GDM1 (cell line): Measurements from ENCODE around the gene KREMEN2.

Experiments
- DNase-seq: peaks from one replicate; lab custom pipeline; 2025; lab: John Stamatoyannopoulos, UW

Gene KREMEN2

DNA sequence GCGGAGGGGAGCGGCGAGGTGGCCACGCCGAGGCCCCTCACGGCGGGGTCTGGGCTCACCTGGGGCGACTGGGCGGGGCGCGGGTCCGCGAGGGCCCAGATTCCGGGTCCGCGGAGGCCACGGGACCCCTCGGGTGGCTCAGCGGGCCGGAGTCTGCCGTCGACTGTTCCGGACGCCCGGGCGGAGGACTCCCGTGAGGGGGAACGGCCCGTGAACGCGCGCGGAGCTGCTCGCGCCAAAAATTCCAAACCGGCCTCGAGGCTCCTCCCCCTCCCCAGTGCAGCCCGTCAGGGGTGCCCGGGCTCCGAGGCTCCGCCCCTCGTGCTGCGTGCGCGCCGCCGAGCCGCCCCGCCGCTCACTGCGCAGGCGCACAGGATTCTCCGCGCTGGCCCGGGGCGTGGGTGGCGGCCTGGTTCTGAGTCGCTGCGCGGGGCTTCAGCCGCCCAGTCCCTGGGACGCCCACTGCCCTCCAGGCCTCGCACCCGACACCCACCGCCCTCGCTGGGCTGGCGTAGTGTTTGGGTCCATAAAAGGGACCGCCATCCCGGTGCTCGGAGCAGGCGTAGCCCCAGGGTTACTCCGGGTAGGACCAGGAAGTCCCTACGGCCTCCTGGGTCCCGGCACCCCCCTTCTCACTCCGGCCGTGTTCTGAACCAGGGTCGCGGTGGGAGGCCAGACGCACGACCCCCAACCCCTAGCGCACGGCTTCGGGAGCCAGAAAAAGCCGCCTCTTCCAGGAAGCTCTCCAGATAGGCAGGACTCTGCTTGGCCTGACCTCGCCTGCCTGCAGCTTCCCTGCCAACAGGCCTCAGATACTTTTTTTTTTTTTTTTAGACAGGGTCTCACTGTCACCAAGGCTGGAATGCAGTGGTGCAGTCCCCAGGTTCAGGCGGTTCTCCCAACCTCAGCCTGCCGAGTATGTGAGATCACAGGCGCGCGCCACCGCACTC is 16.4 kb downstream of the KREMEN2 start, which contains the start of gene PKMYT1:
Gene PKMYT1 (minus strand): TSS at position 220 of the 950 bp plus-strand sequence. CDS start 789 bp downstream, outside the sequence.
- DNase-seq = peak; percentile 87

DNA sequence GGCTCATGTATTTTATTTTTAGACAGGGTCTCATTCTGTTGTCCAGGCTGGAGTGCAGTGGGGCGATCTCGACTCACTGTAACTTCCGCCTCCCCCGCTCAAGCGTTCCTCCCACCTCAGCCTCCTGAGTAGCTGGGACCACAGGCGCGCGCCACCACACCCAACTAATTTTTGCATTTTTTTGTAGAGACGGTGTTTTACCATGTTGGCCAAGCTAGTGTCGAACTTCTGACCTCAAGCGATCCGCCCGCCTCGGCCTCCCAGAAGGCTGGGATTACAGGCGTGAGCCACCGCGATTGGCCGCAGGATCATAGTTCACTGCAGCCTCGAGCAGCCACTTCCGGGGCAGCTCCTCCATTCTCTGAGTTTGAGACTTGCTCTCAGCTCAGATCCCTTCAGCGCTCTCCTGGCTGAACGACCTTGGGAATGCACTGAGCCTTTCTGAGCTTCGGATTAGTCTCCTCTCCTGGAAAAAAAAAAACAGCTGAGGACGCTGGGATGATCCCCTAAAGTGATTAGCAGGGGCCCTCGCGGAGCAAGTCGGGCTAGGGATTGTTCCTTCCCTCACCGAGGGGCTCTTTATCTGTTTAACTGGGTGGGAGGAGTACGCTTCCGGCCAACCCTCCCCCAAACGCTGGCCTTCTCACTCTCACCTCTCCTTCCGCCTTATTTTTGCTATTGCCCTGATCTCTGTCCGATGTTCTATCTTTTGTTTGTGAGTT is 17.3 kb downstream of the KREMEN2 start:
- DNase-seq = no peak

DNA sequence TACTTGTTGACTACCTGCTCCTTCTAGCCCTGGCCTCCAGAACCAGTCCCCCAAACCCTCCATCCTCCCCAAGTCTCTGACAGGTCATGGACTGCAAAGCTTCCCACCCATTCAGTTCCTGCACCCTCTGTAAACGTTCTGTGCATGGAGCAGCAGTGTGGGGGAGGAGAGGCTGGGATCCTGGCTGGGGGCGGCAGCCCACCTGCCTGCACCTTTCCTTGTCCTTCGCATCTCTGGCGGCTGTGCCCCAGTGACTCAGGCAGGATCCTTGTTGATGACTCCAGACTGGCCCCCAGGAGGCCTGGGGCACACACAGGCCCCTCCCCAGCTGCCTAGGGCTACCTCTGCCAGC is 17.8 kb downstream of the KREMEN2 start:
- no peak for DNase-seq

DNA sequence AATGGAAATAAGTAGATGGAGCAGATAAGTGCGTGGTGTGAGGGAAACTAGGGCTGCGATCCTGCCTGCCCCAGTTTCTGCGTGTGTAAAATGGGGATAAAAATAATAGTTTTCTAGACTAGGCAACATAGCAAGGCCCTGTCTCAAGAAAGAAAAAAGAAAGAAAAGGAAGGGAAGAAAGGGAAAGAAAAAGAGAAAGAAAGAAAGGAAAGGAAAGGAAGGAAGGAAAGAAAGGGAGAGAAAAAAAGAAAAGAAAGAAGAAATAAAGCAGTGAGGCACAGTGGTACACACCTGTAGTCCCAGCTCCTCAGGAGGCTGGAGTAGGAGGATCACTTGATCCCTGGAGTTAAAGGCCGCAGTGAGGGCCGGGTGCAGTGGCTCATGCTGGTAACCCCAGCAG is 18.3 kb downstream of the KREMEN2 start:
- DNase-seq = no peak

DNA sequence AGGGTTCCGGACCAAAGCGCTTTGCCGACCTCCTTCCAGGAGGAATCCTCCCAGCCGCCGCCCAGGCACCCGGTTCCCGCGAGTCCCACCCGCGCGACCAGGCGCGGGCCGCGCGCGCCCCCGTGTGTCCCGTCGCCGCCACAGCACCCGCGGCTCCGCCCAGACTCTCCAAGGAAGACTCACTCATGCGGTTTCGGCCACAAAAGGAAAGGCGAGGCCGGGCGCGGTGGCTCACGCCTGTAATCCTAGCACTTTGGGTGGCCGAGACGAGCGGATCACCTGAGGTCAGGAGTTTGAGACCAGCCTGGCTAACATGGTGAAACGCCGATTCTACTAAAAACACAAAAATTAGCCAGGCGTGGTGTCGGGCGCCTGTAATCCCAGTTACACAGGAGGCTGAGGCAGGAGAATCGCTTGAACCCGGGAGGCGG is 19.6 kb downstream of the KREMEN2 start:
- peak; percentile 68 for DNase-seq

DNA sequence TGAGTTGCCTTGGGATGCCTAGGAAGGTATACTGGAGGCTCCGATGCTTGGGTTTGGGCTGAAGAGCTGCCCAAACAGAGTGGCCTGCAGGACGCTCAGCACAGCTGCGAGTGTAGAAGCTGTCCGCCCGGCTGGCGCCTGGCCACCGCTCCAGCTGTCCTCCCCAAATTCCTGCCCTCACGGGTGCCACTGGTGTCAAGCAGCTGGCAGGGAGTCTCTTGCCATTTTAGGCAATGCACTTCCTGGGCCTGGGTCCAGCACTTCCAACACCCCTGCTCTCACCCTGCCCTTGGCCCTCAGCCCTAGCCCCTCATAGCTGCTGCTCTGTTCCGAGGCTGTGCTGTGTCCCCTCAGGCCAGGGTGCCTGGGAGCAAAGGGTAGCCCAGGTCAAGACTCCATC is 21.4 kb downstream of the KREMEN2 start:
- DNase-seq = no peak

DNA sequence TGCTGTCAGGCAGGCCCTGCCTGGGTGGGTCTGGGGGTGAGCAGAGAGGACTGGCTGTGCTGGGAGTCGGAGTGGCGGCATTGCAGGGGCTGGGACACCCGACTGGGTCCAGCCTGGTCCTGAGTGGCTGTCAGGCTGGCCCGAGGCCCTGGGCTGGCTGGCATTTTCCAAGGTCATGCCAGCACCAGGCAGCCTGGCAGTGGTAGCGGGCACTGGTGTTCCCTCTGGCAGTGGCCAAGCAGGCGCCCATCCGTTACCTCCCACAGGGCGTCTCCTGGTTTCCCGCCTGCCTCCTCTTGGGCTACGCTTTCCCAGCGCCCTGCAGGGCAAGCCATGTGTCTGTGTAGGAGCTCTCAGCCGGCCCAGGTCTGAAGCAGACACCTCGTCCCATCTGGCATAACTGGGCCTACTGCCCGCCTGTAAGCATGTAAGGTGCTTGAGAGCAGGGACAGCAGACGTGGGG is 21.8 kb downstream of the KREMEN2 start:
- DNase-seq = no peak

DNA sequence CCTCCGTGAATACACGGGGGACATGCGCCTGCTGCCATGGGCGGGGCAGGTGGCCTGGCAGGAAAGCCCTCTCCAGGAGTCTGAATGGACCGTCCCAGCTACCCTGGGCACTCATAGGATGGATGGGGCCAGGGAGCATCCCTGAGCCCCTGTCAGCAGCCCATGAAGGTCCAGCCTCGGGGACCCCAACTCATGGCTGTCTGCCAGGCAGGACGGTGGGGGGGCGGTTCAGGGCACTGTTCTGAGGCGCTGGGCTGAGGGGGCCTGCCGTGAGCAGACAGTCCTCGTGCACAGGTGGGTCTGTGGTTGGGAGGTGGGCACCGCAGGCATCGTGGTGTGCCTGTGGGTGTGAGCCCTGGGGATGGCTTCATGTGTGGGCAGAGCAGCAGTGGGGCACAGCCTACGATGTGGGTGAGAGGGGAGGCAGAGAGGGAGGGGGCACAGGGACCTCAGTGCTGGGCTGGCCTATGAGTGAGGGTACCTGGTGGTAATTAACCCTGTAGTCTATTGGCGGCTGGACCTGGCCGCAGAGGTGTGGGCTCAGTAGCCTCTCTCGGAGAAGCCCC is 22.6 kb downstream of the KREMEN2 start:
- no peak for DNase-seq

DNA sequence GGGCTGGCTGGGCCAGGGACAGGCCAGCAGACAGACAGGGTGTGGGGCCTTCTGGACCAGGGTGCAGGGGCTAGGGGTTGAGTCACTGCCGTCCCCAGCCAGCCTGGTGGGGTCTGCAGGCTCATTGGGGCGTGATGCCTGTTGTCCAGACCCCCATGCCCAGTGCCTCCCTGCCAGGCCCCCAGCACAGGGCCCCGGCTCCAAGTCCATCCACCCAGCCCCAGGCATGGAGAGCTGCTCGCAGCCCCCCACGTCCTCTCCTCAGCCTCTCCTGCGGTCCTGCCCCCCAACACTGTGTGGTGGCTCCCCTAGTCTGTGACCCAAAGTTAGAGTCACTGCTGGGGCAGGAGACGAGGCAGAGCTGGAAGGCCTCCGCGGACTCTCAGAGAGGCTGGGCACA is 23.2 kb downstream of the KREMEN2 start:
- no peak for DNase-seq

DNA sequence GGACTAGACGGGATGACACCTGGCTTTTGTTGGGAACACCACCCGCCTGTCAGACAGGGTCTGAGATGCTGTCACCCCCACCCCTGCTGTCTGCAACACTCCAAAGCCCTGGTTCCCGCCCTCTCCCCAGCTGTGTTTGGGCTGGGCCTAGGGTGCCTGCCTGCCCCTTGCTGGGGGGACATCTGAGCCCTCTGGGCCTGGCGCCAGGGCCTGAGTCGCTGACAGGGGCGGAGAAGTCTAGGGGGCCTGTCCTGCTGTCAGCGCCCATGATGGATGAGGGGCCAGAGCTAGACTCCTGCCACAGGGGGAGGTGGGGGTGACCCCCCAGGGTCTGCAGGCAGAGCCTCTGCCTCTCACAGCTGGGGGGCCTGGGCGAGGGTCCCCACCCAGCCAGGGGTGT is 23.8 kb downstream of the KREMEN2 start:
- no peak for DNase-seq

DNA sequence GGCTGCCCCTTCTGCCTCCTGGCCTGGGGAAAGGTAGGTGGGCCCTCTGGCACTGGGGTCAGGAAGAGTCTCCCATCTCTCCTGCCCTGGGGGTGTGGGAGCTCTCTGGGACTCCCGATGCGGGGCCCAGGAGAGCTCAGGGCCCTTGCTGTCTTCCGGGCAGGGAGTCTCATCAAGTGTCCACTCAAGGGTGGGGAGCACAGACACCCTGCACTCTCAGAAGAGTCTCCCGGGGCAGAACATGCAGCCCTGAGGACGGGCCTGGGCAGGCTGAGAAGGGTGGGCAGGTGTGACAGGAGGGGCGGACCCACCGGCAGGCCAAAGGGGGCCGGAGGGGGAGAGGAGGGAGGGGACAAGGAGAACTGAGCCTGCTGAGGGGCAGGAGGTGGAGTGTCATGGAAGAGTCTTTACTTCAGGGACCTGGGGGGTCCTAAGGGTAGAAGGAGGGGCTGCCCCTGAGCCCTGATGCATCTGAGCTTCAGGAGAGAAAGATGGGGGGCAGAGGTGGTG is 24.6 kb downstream of the KREMEN2 start:
- DNase-seq = no peak

DNA sequence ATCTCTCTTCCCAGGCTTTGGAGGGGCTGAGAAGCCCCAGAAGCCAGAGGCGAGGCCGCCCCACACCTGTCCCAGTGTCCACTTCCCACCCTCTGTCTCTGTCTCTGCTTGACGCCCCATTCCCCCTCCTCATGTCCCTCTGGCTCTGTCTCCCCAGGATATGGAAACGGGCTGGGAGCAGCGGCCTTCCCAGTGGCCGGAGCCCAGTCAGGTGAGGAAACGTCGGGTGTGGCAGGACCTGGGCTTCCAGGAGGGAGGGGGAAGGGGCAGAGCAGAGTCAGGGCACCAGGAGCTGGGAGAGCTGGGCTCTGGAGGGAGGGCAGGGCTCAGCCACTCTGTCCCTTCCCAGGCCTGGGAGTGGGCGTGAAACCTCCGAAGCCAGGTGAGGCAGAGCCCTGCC is 26.8 kb downstream of the KREMEN2 start:
- no peak for DNase-seq

DNA sequence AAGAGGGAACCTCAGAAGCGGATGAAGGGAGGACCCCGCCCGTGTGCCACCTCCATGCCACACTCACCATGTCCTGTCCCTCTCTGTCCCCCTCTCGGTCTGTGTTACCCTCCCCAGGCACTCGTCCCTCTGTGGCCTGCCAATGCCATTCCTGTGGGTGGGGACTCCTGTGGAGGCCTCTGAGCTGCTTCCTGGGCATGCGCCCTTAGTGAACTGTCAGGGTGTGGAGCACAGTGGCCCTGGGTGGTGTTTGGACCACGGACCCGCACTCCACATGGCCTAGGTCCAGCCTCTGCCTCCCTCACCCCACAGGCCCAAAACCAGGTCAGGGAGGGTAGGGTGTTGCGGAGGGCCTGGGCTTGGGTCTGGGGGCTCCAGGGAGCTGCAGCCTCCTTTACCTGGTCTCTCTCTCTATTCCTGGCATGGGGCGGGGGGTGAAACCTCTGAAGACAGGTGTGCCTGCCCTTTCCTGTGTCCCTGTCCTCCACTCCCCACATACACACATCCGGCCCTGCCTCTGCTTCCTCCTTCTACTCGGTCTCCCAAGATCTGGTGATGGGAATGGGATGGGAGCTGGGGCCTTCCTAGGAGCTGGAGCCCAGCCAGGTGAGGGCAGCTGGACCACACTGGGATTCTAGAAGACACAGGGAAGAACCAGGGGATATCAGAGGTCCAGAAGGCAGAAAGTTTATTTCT is 27.6 kb downstream of the KREMEN2 start:
- DNase-seq = no peak

DNA sequence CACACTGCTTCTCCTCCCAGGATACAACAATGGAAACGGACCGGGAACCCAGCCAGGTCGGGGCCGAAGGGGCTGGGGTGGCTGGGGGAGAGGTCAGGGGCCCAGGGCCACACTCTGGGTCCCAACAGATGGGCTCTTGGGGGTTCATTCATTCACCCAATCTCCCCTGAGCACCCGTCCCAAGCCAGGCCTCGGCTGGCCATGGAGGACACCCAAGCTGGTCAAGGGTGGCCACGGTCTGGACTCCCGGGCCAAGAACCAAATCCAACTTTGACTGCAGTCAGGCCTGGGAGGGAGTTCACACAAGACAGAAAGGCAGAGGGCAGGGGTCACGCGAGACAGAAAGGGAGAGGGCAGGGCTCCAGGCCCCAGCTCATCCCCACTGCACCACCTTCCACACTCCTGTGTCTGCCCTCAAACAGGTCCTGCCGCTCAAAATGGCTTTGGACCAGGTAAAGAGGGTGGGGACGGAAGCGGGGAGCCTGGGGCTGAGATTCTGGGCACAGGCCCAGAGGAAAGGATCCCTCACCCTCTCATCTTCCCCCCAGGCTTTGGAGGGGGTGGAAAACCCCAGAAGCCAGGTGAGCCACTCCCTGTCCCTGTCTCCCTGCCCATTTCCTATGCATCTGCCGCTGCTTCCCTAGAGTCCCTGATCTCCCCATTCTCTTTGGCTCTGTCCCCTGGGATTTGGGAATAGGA is 28.5 kb downstream of the KREMEN2 start:
- DNase-seq = no peak

DNA sequence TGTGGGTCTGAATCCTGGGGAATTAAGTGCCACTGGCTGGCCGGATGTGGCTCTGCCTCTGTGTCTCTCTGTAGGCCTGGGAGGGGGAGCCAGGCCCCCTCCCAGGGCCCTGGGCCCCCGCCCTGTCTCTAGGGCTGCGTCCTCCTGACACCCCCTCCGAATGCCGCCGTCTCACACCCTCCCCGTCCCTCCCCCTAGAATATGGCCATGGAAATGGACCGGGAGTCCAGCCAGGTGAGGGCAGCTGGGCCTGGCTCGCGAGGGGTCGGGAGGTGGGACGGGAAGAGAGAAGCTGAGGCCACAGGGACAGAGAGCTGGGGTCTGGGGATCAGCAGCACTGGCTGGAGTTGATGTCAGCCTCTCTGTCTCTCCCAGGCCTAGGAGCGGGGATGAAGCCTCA is 32.2 kb downstream of the KREMEN2 start:
- no peak for DNase-seq

DNA sequence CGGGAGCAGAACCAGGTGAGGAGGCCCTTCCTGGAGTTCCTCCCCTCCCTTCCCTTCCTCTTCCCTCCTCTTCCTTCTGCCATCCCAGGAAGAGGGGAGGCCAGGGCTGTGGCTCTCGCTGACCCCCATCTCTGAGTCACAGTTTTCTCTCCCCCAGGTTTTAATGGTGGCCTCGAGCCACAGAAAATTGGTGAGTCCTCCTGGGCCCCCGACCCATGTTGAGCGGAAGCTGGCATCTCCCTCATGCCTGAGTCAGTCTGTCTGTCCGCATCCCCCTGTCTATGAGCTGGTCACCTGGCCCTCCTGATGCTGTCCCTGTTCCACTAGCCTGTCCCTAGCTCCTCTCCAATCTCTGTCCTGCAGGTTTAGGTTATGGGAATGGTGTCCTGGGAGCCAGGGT is 35.9 kb downstream of the KREMEN2 start:
- no peak for DNase-seq

DNA sequence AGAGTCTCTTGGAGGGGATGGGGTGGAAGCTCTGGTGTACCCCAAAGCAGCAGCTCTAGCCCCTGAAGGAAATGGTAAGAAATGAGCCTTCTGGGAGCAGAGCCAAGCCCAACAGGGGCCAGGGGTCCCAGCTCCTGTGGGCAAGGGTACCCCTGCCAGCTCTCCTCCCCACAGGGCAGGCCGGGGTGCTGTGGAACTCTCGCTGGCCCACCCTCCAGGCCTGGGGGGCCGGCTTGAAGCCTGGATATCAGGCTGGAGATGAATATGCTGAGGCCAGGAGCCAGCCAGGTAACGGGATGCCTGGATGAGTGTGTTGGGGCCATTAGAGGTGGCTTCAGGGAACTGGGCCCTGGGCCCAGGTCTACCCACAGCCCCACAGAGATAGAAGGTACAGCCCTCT is 36.5 kb downstream of the KREMEN2 start:
- no peak for DNase-seq

DNA sequence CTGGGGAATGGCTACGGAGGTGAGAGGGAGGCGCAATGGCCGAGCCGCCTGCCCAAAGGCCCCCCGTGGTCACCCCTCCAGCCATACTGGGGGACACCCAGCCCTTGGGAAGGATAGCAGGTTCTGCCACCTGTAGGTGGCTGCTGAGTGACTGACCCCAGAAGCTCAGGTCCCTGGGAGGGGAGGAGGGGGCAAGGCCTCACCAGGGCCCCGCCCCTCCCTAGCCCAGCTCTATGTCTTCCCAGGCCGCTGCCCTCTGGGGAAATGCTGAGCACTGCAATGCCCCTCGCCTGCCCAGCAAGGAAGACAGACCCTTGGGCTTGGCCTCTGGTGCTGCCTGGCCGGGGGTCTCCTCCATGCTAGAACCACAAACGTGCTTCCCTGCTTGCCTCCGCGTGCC is 37.2 kb downstream of the KREMEN2 start:
- no peak for DNase-seq

DNA sequence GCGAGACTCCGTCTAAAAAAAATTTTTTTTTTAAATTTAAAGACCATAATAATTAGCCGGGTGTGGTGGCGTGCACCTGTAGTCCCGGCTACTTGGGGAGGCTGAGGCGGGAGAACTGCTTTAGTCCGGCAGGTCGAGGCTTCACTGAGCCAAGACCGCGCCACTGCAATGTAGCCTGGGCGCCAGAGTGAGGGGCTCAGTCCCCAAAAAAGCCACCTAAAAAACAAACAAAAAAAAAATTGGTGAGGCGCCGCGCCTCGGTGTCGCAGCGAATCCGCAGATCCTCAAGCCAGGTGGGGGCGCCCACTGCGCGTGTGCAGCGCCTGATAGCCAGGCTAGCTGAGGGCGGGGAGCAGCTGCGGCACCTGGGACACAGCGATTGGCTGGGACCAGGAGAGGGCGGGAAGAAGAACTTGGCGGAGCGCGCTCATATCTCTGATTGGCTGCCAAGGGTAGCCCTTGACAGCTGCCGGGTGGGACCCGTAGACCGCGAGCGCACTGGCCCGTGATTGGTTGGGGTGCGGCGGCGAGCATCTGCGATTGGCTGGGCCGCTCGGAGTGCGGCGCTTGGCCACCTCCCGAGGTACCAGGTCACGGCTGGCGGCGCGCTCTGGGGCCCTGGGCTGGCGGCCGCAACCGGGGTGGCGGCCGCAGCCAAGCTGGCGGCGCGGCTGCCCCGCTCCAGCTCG is 39.7 kb downstream of the KREMEN2 start:
- DNase-seq = peak; percentile 99

DNA sequence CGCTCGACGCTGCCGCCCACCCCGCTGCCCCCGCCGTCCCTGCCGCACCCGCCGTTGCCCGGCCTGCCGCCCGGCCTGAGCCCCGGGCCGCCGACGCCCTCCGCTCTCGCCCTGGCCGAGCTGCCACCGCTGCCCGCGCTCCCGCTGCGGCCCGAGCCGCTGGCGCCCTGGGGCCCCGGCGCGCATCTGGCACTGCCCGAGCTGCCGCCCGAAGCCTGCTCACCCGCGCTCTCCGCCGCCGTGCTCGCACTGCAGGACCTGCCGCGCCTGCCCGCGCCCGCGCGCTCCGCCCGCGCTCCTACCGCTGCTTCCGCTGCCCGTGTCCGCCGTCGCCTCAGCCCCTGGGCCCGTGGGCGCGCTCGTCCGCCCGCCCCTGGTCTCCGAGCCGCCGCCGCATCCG is 40.2 kb downstream of the KREMEN2 start:
- DNase-seq = no peak
